IMR-90 (cell line): ENCODE measurements around the gene PTPRN2. TPM values are rescaled to one million over a fixed set of nuclear protein-coding genes. Genes with fewer than 3 reads are reported as not detected.

Experiments used
- ATAC-seq: fragments of 200-7000 bp; cut with Tn5 transposase; 2 replicates; pipeline ENCODE4 v1.9.1; 2020; ENCODE audit warnings: low read depth, mild to moderate bottlenecking, moderate library complexity
- BruUV-seq: library from RNA; stranded (reverse); fragments of 400-500 nt; replicated peaks from 2 replicates; lab custom pipeline; 2021; lab: Mats Ljungman, UMichigan
- CTCF ChIA-PET: fragments of 300-600 bp; formaldehyde crosslinking; extraction: SDS; loops from one replicate; lab custom pipeline; 2021; ENCODE audit warnings: antibody characterized with exemption; lab: Yijun Ruan, JAX
- POLR2A ChIA-PET: fragments of 300-600 bp; sonication (Branson Sonifier 250); formaldehyde crosslinking; loops from one replicate; lab custom pipeline; 2022; ENCODE audit warnings: antibody characterized with exemption; ENCODE audit not compliant: unreplicated experiment; lab: Charles Lee
- DNase-seq: peaks from one replicate; pipeline ENCODE4 v3.0.0; 2013
- H2AFZ ChIP-seq: replicated peaks from 2 replicates; pipeline ENCODE3; 2013; ENCODE audit warnings: low read length, mild to moderate bottlenecking; ENCODE audit not compliant: poor library complexity
- H2AK5ac ChIP-seq: 2 replicates; pipeline ENCODE4 v1.6.1; 2013; ENCODE audit warnings: low read depth, low read length, inconsistent platforms
- H2AK9ac ChIP-seq: replicated peaks from 2 replicates; pipeline ENCODE3; 2013; ENCODE audit warnings: mild to moderate bottlenecking, low read depth, low read length, moderate library complexity; ENCODE audit not compliant: poor library complexity
- H2BK120ac ChIP-seq: 2 replicates; pipeline ENCODE4 v1.6.1; 2013; ENCODE audit warnings: low read depth, low read length, inconsistent platforms
- H2BK15ac ChIP-seq: 3 replicates; pipeline ENCODE4 v1.6.1; 2013; ENCODE audit warnings: low read depth, low read length, inconsistent platforms
- H2BK20ac ChIP-seq: 2 replicates; pipeline ENCODE4 v1.6.1; 2013; ENCODE audit warnings: low read depth, mild to moderate bottlenecking, inconsistent platforms, low read length, moderate library complexity
- H2BK5ac ChIP-seq: 2 replicates; pipeline ENCODE4 v1.6.1; 2013; ENCODE audit warnings: mild to moderate bottlenecking, low read depth, low read length, inconsistent platforms; ENCODE audit not compliant: poor library complexity, severe bottlenecking
- H3K14ac ChIP-seq: replicated peaks from 2 replicates; pipeline ENCODE4 v1.6.1; 2013; ENCODE audit warnings: low read depth, low read length, inconsistent platforms
- H3K18ac ChIP-seq: 2 replicates; pipeline ENCODE4 v1.6.1; 2013; ENCODE audit warnings: low read depth, low read length, control low read depth
- H3K23ac ChIP-seq: 2 replicates; pipeline ENCODE4 v1.6.1; 2013; ENCODE audit warnings: low read depth, low read length, inconsistent platforms
- H3K27ac ChIP-seq: 2 replicates; pipeline ENCODE4 v1.5.1; 2013; ENCODE audit warnings: mild to moderate bottlenecking, control low read depth, low read length; ENCODE audit not compliant: insufficient read depth
- H3K27me3 ChIP-seq: 2 replicates; pipeline ENCODE4 v1.6.1; 2013; ENCODE audit warnings: low read length; ENCODE audit not compliant: control insufficient read depth, insufficient read depth
- H3K36me3 ChIP-seq: 2 replicates; pipeline ENCODE4 v1.6.1; 2013; ENCODE audit warnings: low read length, mixed read lengths; ENCODE audit not compliant: control insufficient read depth, insufficient read depth
- H3K4ac ChIP-seq: 2 replicates; pipeline ENCODE4 v1.6.1; 2013; ENCODE audit warnings: low read depth, low read length, inconsistent platforms
- H3K4me1 ChIP-seq: 2 replicates; pipeline ENCODE4 v1.6.1; 2013; ENCODE audit warnings: low read length, mixed read lengths; ENCODE audit not compliant: control insufficient read depth, insufficient read depth
- H3K4me2 ChIP-seq: 2 replicates; pipeline ENCODE4 v1.6.1; 2013; ENCODE audit warnings: low read depth, mild to moderate bottlenecking, control low read depth, low read length, moderate library complexity
- H3K4me3 ChIP-seq: 2 replicates; pipeline ENCODE4 v1.5.1; 2013; ENCODE audit warnings: low read depth, mild to moderate bottlenecking, control low read depth, low read length, moderate library complexity; ENCODE audit not compliant: insufficient read depth
- H3K56ac ChIP-seq: 2 replicates; pipeline ENCODE4 v1.6.1; 2013; ENCODE audit warnings: low read length, inconsistent platforms; ENCODE audit not compliant: insufficient read depth; ENCODE audit errors: extremely low read depth
- H3K79me1 ChIP-seq, 2 experiments: 2 replicates each; pipeline ENCODE4 v1.6.1; 2013; ENCODE audit warnings: low read length in 2 of 2, inconsistent platforms in 1 of 2, low read depth in 1 of 2
- H3K9ac ChIP-seq: 2 replicates; pipeline ENCODE4 v1.6.1; 2013; ENCODE audit warnings: low read depth, low read length, control low read depth
- H3K9me1 ChIP-seq: 2 replicates; pipeline ENCODE4 v1.6.1; 2013; ENCODE audit warnings: low read length, inconsistent platforms; ENCODE audit not compliant: insufficient read depth
- H3K9me3 ChIP-seq: 2 replicates; pipeline ENCODE4 v1.6.1; 2013; ENCODE audit warnings: low read length; ENCODE audit not compliant: control insufficient read depth, insufficient read depth
- H4K20me1 ChIP-seq: 2 replicates; pipeline ENCODE4 v1.6.1; 2013; ENCODE audit warnings: low read length, inconsistent platforms; ENCODE audit not compliant: insufficient read depth
- H4K5ac ChIP-seq: 2 replicates; pipeline ENCODE4 v1.6.1; 2013; ENCODE audit warnings: mild to moderate bottlenecking, low read depth, low read length, control low read depth
- H4K8ac ChIP-seq, 2 experiments: 2 replicates each; pipeline ENCODE4 v1.6.1; 2013; ENCODE audit warnings: low read depth in 2 of 2, low read length in 2 of 2, control low read depth in 1 of 2, inconsistent platforms in 1 of 2
- H4K91ac ChIP-seq: 2 replicates; pipeline ENCODE4 v1.6.1; 2013; ENCODE audit warnings: low read depth, low read length, inconsistent platforms; ENCODE audit not compliant: insufficient read depth
- BHLHE40 ChIP-seq: fragments of 150-350 bp; IDR thresholded peaks from 2 replicates; pipeline ENCODE4 v1.6.1; 2016; ENCODE audit warnings: mild to moderate bottlenecking, low read depth, low read length
- CEBPB ChIP-seq: IDR thresholded peaks from 2 replicates; pipeline ENCODE4 v1.6.1; 2012; ENCODE audit warnings: low read depth, low read length, improper control_type of control experiment
- CHD1 ChIP-seq: IDR thresholded peaks from 2 replicates; pipeline ENCODE4 v1.6.1; 2012; ENCODE audit warnings: low read depth, low read length, improper control_type of control experiment
- CTCF ChIP-seq: conservative IDR thresholded peaks from 2 replicates; pipeline ENCODE4 v1.5.1; 2012; ENCODE audit warnings: mild to moderate bottlenecking, low read depth, low read length, improper control_type of control experiment
- ELK1 ChIP-seq: fragments of 150-350 bp; IDR thresholded peaks from 2 replicates; pipeline ENCODE4 v1.6.1; 2016; ENCODE audit warnings: low read depth, mild to moderate bottlenecking, low read length, moderate library complexity, borderline replicate concordance
- FOS ChIP-seq: fragments of 150-350 bp; IDR thresholded peaks from 2 replicates; pipeline ENCODE4 v1.6.1; 2016; ENCODE audit warnings: low read depth, low read length
- MAFK ChIP-seq: IDR thresholded peaks from 2 replicates; pipeline ENCODE4 v1.6.1; 2012; ENCODE audit warnings: low read depth, low read length, improper control_type of control experiment
- MAZ ChIP-seq: IDR thresholded peaks from 2 replicates; pipeline ENCODE4 v1.6.1; 2012; ENCODE audit warnings: low read depth, mild to moderate bottlenecking, low read length, improper control_type of control experiment, moderate library complexity, borderline replicate concordance
- MXI1 ChIP-seq: IDR thresholded peaks from 2 replicates; pipeline ENCODE4 v1.6.1; 2012; ENCODE audit warnings: low read depth, mild to moderate bottlenecking, low read length, moderate library complexity, borderline replicate concordance
- NFE2L2 ChIP-seq: fragments of 150-350 bp; IDR thresholded peaks from 2 replicates; pipeline ENCODE4 v1.6.1; 2016; ENCODE audit warnings: low read depth, mild to moderate bottlenecking, low read length
- RAD21 ChIP-seq: IDR thresholded peaks from 2 replicates; pipeline ENCODE4 v1.6.1; 2012; ENCODE audit warnings: low read length, improper control_type of control experiment
- RCOR1 ChIP-seq: IDR thresholded peaks from 2 replicates; pipeline ENCODE4 v1.6.1; 2012; ENCODE audit warnings: mild to moderate bottlenecking, low read length, improper control_type of control experiment; ENCODE audit not compliant: insufficient replicate concordance
- RFX5 ChIP-seq: IDR thresholded peaks from 2 replicates; pipeline ENCODE4 v1.8.0; 2012; ENCODE audit warnings: low read depth, mild to moderate bottlenecking, low read length, moderate library complexity
- SMC3 ChIP-seq: fragments of 150-350 bp; IDR thresholded peaks from 2 replicates; pipeline ENCODE4 v1.6.1; 2016; ENCODE audit warnings: low read depth, mild to moderate bottlenecking, antibody characterized with exemption, low read length, moderate library complexity
- USF2 ChIP-seq: fragments of 150-350 bp; IDR thresholded peaks from 2 replicates; pipeline ENCODE4 v1.6.1; 2017; ENCODE audit warnings: mild to moderate bottlenecking, antibody characterized with exemption, low read length, low read depth
- WGBS, 2 experiments: methylation state at CpG; one replicate each; pipeline versions ENCODE4 v1.1.5 to v1.1.7; 2013; ENCODE audit warnings: missing lambda C conversion rate in 2 of 2; ENCODE audit not compliant: insufficient read length in 1 of 2; ENCODE audit errors: extremely low coverage in 2 of 2; 5-methylcytosine and 5-hydroxymethylcytosine counted together
- dilution Hi-C: fragments of 300-500 bp; cut with HindIII; formaldehyde crosslinking; loops from one replicate; pipeline ENCODE4 v1.14.3; 2018; ENCODE audit warnings: low sequenced_read_pairs; ENCODE audit not compliant: unreplicated experiment
- in situ Hi-C: fragments of 300-500 bp; cut with MboI; formaldehyde crosslinking; loops from 3 replicates; pipeline ENCODE4 v1.14.3; 2019; ENCODE audit warnings: low sequenced_read_pairs, inconsistent platforms, mixed read lengths
- intact Hi-C: fragments of 100-400 bp; cut with micrococcal nuclease; formaldehyde crosslinking; loops from 2 replicates; pipeline ENCODE4 v1.10.0; 2022
- polyA plus RNA-seq, 3 experiments: library from polyadenylated mRNA; depleted of rRNA; stranded (reverse); fragments of >200 nt; gene quantifications; 2 replicates each; pipeline ENCODE4 v1.2.3, GENCODE V29; 2012; ENCODE audit warnings: low replicate concordance in 1 of 3
- total RNA-seq: library from RNA; depleted of rRNA; stranded (reverse); fragments of >200 nt; gene quantifications from 2 replicates; pipeline ENCODE4 v1.2.3, GENCODE V29; 2012

The PTPRN2 gene
- total and polyA plus RNA-seq, 2 of the 4 experiments (the other 2 are of a cell fraction) = 0.03 TPM; not detected in 1

GRCh38 chr7:158262284-158263109 lies 325.1 kb downstream of the PTPRN2 start:
- no peaks in the 10 kb centered on the region for H4K20me1 ChIP-seq
- H3K9me3 ChIP-seq = peaks cover 77% of the 10 kb centered on the region
- no peak overlapping the region for H2AFZ ChIP-seq
- no peaks in the 10 kb centered on the region for H3K36me3 ChIP-seq
- H3K9ac ChIP-seq = no peak overlapping the region
- no peaks in the 10 kb centered on the region for H3K79me1 ChIP-seq
- no peaks in the 10 kb centered on the region for H3K27me3 ChIP-seq
- H3K4me2 ChIP-seq = no peak overlapping the region
- ChIA-PET CTCF (no interaction called here), POLR2A (no interaction called here)
- WGBS, 2 experiments = 90% methylated on average over 4 of the region's 5 CpGs; no CpG with 5 or more reads in 1 of the 2 experiments
- no peak overlapping the region for H4K5ac ChIP-seq
- no peak overlapping the region for H4K8ac ChIP-seq
- no peak overlapping the region for H2BK120ac ChIP-seq
- dilution Hi-C loops (no loop called here), in situ Hi-C loops (no loop called here), intact Hi-C loops (no loop called here)
- H3K27ac ChIP-seq = no peak overlapping the region
- no peak overlapping the region for H3K14ac ChIP-seq
- H3K9me1 ChIP-seq = no peaks in the 10 kb centered on the region
- H2BK5ac ChIP-seq = peak overlapping the region; percentile 81
- no peak overlapping the region for H2AK5ac ChIP-seq
- ATAC-seq = no peak
- H3K23ac ChIP-seq = no peak overlapping the region
- H3K4me1 ChIP-seq = no peaks in the 10 kb centered on the region
- H3K4me3 ChIP-seq = no peak overlapping the region
- DNase-seq = no peak
- no peak overlapping the region for H3K4ac ChIP-seq
- no peak overlapping the region for H2BK15ac ChIP-seq
- H2BK20ac ChIP-seq = no peak overlapping the region
- no peak overlapping the region for H3K56ac ChIP-seq
- H3K18ac ChIP-seq = no peak overlapping the region
- no TSS peak for BruUV-seq
- H4K91ac ChIP-seq = no peak overlapping the region
- peak overlapping the region; percentile 50 for H2AK9ac ChIP-seq
- TF ChIP-seq MAFK (no peak), NFE2L2 (no peak), USF2 (no peak), RAD21 (no peak), MXI1 (no peak), CEBPB (no peak), CHD1 (no peak), RCOR1 (no peak), FOS (no peak), RFX5 (no peak), ELK1 (no peak), BHLHE40 (no peak), MAZ (no peak), SMC3 (no peak), CTCF (no peak)
